Measurements from ENCODE around the gene YTHDF1.

YTHDF1 gene

GRCh38 chr20:63152322-63153253 is 63.3 kb downstream of the YTHDF1 start:
- no peak overlapping the region for H3K4me3 ChIP-seq (ENCODE audit: low read depth in 1 of 2, low read length in 1 of 2)
- no peaks in the 10 kb centered on the region for H3K4me1 ChIP-seq (ENCODE audit: control insufficient read depth in 1 of 2, insufficient read depth in 1 of 2, low read depth in 1 of 2, low read length in 1 of 2)
- TF ChIP-seq CTCF (IDR thresholded peaks at IDR 0.05) = no peak
- H3K27ac ChIP-seq = no peak overlapping the region
- H3K27me3 ChIP-seq = peaks cover 66% of the 10 kb centered on the region
- H3K36me3 ChIP-seq = no peaks in the 10 kb centered on the region
- H3K9me3 ChIP-seq = no peaks in the 10 kb centered on the region

- Histone ChIP-seq H3K27ac (no peak overlapping the region), H3K36me3 (no peaks in the 10 kb centered on the region), H3K9me3 (no peaks in the 10 kb centered on the region), H3K4me1 (ENCODE audit: control insufficient read depth in 1 of 2, insufficient read depth in 1 of 2, low read depth in 1 of 2, low read length in 1 of 2) (no peaks in the 10 kb centered on the region), H3K27me3 (peaks cover 74% of the 10 kb centered on the region), H3K4me3 (ENCODE audit: low read depth in 1 of 2, low read length in 1 of 2) (no peak overlapping the region)
- TF ChIP-seq CTCF (IDR thresholded peaks at IDR 0.05) = no peak
These were observed 64.2 kb downstream of the YTHDF1 start for GRCh38 chr20:63151554-63152321.

- Histone ChIP-seq H3K9me3 (no peaks in the 10 kb centered on the region), H3K36me3 (no peaks in the 10 kb centered on the region), H3K27me3 (peaks cover 76% of the 10 kb centered on the region), H3K27ac (no peak overlapping the region), H3K4me3 (ENCODE audit: low read depth in 1 of 2, low read length in 1 of 2) (no peak overlapping the region), H3K4me1 (ENCODE audit: control insufficient read depth in 1 of 2, insufficient read depth in 1 of 2, low read depth in 1 of 2, low read length in 1 of 2) (no peaks in the 10 kb centered on the region)
- TF ChIP-seq CTCF (IDR thresholded peaks at IDR 0.05) = no peak
These were observed 64.9 kb downstream of the YTHDF1 start for GRCh38 chr20:63150911-63151531.

- Histone ChIP-seq H3K36me3 (no peaks in the 10 kb centered on the region), H3K27ac (no peak overlapping the region), H3K4me3 (ENCODE audit: low read depth in 1 of 2, low read length in 1 of 2) (no peak overlapping the region), H3K9me3 (no peaks in the 10 kb centered on the region), H3K27me3 (peaks cover 78% of the 10 kb centered on the region), H3K4me1 (ENCODE audit: control insufficient read depth in 1 of 2, insufficient read depth in 1 of 2, low read depth in 1 of 2, low read length in 1 of 2) (no peaks in the 10 kb centered on the region)
- no peak for TF ChIP-seq CTCF (IDR thresholded peaks at IDR 0.05)
These were observed 65.5 kb downstream of the YTHDF1 start for GRCh38 chr20:63150391-63150898.

- H3K36me3 ChIP-seq = no peaks in the 10 kb centered on the region
- H3K4me1 ChIP-seq (ENCODE audit: control insufficient read depth in 1 of 2, insufficient read depth in 1 of 2, low read depth in 1 of 2, low read length in 1 of 2) = no peaks in the 10 kb centered on the region
- H3K27me3 ChIP-seq = peaks cover 78% of the 10 kb centered on the region
- H3K4me3 ChIP-seq (ENCODE audit: low read depth in 1 of 2, low read length in 1 of 2) = no peak overlapping the region
- H3K27ac ChIP-seq = no peak overlapping the region
- no peak for TF ChIP-seq CTCF (IDR thresholded peaks at IDR 0.05)
- H3K9me3 ChIP-seq = no peaks in the 10 kb centered on the region
These were observed 66.3 kb downstream of the YTHDF1 start for GRCh38 chr20:63149531-63150192.
